GM10248 (cell line): ENCODE results near the gene MAPKAPK5.

Experiments
- CTCF ChIA-PET: fragments of 300-600 bp; sonication (Branson Sonifier 250); formaldehyde crosslinking; extraction: SDS; loops from one replicate; lab custom pipeline; 2021; ENCODE audit warnings: antibody characterized with exemption; lab: Yijun Ruan, JAX
- POLR2A ChIA-PET: fragments of 350-650 bp; sonication (Branson Sonifier 250); formaldehyde crosslinking; extraction: SDS; loops from one replicate; lab custom pipeline; 2020; ENCODE audit warnings: antibody characterized with exemption; lab: Yijun Ruan, JAX
- DNase-seq: peaks from one replicate; pipeline ENCODE4 v3.0.0; 2012; ENCODE audit errors: extremely low spot score
- TF ChIP-seq, protein P1 (sequence below): IDR thresholded peaks from 2 replicates; pipeline ENCODE4 v1.5.1; 2012; ENCODE audit warnings: mild to moderate bottlenecking, low read depth; ENCODE audit errors: extremely low read depth, missing control alignments, control extremely low read depth

The MAPKAPK5 gene

GRCh38 chr12:111873113-111873512 is 31.1 kb downstream of the MAPKAPK5 start:
- no peak for DNase-seq
- TF ChIP-seq, protein P1, sequence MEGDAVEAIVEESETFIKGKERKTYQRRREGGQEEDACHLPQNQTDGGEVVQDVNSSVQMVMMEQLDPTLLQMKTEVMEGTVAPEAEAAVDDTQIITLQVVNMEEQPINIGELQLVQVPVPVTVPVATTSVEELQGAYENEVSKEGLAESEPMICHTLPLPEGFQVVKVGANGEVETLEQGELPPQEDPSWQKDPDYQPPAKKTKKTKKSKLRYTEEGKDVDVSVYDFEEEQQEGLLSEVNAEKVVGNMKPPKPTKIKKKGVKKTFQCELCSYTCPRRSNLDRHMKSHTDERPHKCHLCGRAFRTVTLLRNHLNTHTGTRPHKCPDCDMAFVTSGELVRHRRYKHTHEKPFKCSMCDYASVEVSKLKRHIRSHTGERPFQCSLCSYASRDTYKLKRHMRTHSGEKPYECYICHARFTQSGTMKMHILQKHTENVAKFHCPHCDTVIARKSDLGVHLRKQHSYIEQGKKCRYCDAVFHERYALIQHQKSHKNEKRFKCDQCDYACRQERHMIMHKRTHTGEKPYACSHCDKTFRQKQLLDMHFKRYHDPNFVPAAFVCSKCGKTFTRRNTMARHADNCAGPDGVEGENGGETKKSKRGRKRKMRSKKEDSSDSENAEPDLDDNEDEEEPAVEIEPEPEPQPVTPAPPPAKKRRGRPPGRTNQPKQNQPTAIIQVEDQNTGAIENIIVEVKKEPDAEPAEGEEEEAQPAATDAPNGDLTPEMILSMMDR = no peak
- ChIA-PET CTCF (no interaction called here), POLR2A (no interaction called here)

DNA sequence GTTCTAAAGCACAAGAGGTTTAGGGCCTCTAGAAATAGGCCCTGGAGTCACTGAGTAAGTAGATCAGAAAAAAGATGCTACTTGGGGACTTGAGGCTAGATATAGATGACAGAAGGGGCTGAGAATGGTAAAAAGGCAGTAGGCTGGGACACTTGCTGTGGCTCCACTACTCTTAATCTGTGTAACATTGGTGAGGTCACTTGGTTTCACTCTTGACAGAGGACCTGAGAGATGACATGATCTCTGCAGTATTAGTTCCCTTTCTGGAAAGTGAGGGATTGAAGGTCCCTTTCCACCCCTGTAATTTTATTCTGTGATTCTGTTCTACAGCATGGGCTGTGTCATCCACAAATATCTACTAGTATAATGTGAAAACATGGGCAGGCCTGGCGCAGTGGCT is 39.7 kb downstream of the MAPKAPK5 start:
- ChIA-PET CTCF (interaction anchor here (0.8 kb wide), 1 partner anchor 66 kb away, joined by 3 read pairs; no protein-coding TSS in a partner anchor), POLR2A (no interaction called here)
- TF ChIP-seq, protein P1 = no peak

DNA sequence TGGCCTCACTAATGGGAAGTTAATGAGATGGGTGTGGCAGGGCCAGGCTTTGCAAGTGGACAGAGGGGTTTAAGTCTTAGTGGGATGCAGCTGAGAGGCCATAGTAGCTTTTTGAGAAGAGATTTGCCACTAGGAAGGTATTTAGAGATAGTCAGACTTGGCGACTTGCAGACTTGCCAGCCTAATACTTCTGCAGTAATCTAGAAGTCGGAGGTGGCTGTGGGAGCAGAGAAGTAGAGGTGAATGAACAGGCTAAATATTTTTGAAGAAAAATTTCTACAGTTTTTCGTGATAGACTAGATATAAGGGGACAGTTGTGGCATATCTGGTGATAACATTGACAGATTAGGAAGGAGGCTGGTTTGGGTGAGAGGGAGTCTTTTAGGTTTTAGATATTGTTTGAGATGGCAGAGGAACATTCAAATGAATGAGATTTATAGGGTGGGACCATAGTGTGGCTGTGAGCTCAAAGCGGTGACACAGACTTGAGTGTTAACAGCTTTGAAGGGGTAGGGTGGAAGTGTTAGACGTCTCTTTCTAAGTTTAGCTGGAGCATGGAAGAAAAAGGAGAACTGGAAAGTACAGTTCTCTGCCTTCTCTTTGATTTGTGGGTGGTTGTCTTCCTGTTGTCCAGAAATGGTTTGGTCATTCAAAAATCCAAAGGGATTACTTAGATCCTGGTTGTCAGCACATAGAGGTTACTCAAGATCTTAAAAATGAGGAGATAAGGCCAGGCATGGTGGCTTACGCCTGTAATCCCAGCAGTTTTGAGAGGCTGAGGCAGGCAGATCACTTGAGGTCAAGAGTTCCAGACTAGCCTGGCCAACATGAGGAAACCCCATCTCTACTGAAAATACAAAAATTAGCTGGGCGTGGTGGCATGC is 44.9 kb downstream of the MAPKAPK5 start:
- ChIA-PET POLR2A (no interaction called here), CTCF (interaction anchor here (1.3 kb wide), 1 partner anchor 20 kb away, joined by 3 read pairs; no protein-coding TSS in a partner anchor)
- DNase-seq = no peak
- TF ChIP-seq, protein P1 = no peak

More for the DNA sequence above, 39.7 kb downstream of the MAPKAPK5 start:
- DNase-seq = peak; percentile 54

DNA sequence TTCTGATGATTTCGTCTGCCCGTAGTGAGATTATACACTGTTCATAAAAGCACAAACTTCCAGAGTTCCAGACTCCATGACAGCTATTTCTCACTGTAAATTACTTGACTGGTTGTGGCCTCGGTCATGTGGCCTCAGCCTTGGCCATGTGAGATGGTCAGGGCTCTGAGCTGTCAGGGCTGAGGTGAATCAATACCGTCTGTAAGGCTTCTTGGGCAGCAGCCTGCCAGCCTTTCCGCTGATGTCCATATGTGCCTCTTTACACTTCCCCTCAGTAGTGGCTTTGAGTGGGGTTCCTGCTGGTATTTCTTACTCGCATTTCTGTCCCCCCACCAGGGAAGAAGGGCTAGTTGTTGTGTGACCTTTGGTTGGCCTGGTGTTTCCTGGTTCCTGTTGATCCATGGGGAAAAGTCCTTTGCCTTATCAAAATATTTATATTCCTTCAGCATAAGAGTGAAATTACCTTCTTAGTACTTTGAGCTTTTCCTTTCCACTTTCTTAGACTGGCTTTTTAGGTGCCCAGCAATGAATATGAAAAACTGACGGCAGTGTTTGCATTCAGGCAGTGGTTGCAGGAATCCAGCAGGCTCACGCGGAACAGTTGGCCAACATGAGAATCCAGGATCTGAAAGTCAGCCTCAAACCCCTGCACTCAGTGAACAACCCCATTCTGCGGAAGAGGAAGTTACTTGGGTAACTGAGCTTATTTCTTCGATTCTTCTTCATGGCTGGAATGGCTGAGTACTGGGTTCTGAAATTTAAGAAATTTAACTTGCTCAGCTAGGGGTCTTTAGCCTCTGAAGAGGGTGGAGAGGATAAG is 46.1 kb downstream of the MAPKAPK5 start:
- POLR2A ChIA-PET = no interaction called here
- TF ChIP-seq, protein P1 = no peak
- CTCF ChIA-PET = interaction anchor here (0.7 kb wide), 1 partner anchor 19 kb away, joined by 3 read pairs; no protein-coding TSS in a partner anchor
- DNase-seq = no peak

GRCh38 chr12:111893287-111893686 is 51.3 kb downstream of the MAPKAPK5 start:
- CTCF ChIA-PET = no interaction called here
- TF ChIP-seq, protein P1 = no peak
- DNase-seq = no peak
- POLR2A ChIA-PET = interaction anchor here (0.7 kb wide), 1 partner anchor 43 kb away, joined by 9 read pairs; no protein-coding TSS in a partner anchor

GRCh38 chr12:111894556-111894955 is 52.5 kb downstream of the MAPKAPK5 start:
- ChIA-PET POLR2A (no interaction called here), CTCF (interaction anchor here (0.7 kb wide), 1 partner anchor 30 kb away, joined by 3 read pairs; no protein-coding TSS in a partner anchor)
- DNase-seq = no peak
- TF ChIP-seq, protein P1 = no peak
